Activated T-cell treated with anti-CD3 and anti-CD28 coated beads, Interleukin-2, amount 50 U/mL, for 24 hours (primary cell): ENCODE results near the gene ZBTB9.
"Not testable (repeated sequence)": the region's sequence is repeated elsewhere in the genome, so short reads cannot be mapped to it uniquely, and the experiment has no call there.

Experiments used
- DNase-seq: peaks from one replicate; pipeline ENCODE4 v3.0.0-alpha.2; 2020
- H3K27ac Mint-ChIP-seq: 2 replicates; pipeline ENCODE4 v1.8.0; 2020; ENCODE audit warnings: mild to moderate bottlenecking, mixed read lengths
- H3K27me3 Mint-ChIP-seq: 2 replicates; pipeline ENCODE4 v1.8.0; 2020; ENCODE audit warnings: mixed read lengths
- H3K36me3 Mint-ChIP-seq: 2 replicates; pipeline ENCODE4 v1.8.0; 2020; ENCODE audit warnings: low read depth, mixed read lengths
- H3K4me1 Mint-ChIP-seq: 2 replicates; pipeline ENCODE4 v1.8.0; 2020; ENCODE audit warnings: low read depth, mixed read lengths
- H3K4me3 Mint-ChIP-seq: 2 replicates; pipeline ENCODE4 v1.8.0; 2020; ENCODE audit warnings: mild to moderate bottlenecking, moderate library complexity, mixed read lengths
- H3K9me3 Mint-ChIP-seq: 2 replicates; pipeline ENCODE4 v1.8.0; 2020; ENCODE audit warnings: mixed read lengths

Gene ZBTB9

DNA sequence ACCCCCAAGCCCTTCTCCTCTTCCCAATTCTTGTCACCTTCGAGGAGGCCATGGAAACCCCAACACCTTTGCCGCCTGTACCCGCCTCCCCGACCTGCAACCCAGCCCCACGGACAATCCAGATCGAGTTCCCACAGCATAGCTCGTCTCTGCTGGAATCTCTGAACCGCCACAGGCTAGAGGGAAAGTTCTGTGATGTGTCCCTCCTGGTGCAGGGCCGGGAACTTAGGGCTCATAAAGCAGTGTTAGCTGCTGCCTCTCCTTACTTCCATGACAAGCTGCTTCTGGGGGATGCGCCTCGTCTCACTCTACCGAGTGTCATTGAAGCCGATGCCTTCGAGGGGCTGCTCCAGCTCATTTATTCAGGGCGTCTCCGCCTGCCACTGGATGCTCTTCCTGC lies 675 bp downstream of the ZBTB9 start:
- Mint-ChIP-seq H3K27me3 (no peaks in the 10 kb centered on the region), H3K4me1 (peaks cover 39% of the 10 kb centered on the region), H3K9me3 (no peaks in the 10 kb centered on the region), H3K4me3 (peak overlapping the region; percentile 92), H3K36me3 (peaks cover 48% of the 10 kb centered on the region), H3K27ac (peak overlapping the region; percentile 90)
- no peak for DNase-seq

DNA sequence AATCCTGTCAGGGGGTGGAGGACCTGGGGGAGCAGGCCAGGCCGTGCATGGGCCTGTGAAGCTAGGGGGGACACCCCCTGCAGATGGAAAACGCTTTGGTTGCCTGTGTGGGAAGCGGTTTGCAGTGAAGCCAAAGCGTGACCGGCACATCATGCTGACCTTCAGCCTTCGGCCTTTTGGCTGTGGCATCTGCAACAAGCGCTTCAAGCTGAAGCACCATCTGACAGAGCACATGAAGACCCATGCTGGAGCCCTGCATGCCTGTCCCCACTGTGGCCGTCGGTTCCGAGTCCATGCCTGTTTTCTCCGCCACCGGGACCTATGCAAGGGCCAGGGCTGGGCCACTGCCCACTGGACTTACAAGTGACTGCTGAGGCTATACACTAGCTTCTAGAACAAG lies 1.8 kb downstream of the ZBTB9 start:
- H3K27me3 Mint-ChIP-seq: no peaks in the 10 kb centered on the region
- H3K4me3 Mint-ChIP-seq: peak overlapping the region; percentile 92
- H3K36me3 Mint-ChIP-seq: peaks cover 48% of the 10 kb centered on the region
- H3K4me1 Mint-ChIP-seq: peaks cover 37% of the 10 kb centered on the region
- no peak overlapping the region for H3K27ac Mint-ChIP-seq
- no peaks in the 10 kb centered on the region for H3K9me3 Mint-ChIP-seq
- no peak for DNase-seq

DNA sequence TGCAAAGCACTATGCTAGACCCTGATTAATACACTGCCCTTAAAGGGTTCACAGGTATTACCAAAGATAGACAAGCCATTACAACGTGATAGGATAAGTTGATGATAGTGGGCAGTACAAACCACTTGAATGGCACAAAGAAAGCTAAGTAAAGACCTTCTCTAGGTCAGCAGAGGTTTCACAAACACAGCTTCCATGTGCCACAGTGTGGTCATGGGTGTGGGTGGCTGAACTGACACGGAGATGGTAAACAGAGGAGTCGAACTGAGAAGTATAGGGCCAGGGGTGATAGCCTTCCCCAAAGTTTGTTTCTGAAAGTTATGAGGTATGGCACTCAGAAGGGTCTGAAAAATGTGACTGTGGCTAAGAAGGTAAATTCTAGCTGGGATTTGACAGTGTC lies 4.3 kb downstream of the ZBTB9 start:
- peaks cover 27% of the 10 kb centered on the region for H3K4me1 Mint-ChIP-seq
- H3K27me3 Mint-ChIP-seq: no peaks in the 10 kb centered on the region
- no peak overlapping the region for H3K27ac Mint-ChIP-seq
- no peaks in the 10 kb centered on the region for H3K9me3 Mint-ChIP-seq
- H3K36me3 Mint-ChIP-seq: peaks cover 36% of the 10 kb centered on the region
- DNase-seq: no peak
- no peak overlapping the region for H3K4me3 Mint-ChIP-seq

DNA sequence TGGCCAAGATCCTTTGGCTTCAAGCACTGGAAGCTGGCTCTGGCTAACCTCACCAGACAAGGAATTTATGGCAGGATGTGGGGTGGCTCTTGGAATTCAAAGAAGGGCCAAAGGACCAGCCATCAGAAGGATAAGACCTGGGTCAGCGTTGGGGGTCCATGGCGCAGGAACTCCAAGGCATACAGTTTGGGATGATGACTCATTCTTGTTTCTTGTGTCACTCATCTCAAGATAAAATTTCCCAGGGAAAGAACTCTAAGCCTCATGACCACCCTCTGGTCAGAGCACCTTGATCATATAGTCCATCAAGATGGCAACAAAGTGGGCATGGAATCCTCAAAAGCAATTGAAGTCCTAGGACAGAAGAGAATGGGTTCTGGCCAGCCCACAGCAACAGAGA lies 4.8 kb downstream of the ZBTB9 start:
- no peak for DNase-seq
- Mint-ChIP-seq H3K27me3 (no peaks in the 10 kb centered on the region), H3K9me3 (no peaks in the 10 kb centered on the region), H3K4me1 (peaks cover 24% of the 10 kb centered on the region), H3K36me3 (peaks cover 32% of the 10 kb centered on the region), H3K4me3 (no peak overlapping the region), H3K27ac (no peak overlapping the region)

DNA sequence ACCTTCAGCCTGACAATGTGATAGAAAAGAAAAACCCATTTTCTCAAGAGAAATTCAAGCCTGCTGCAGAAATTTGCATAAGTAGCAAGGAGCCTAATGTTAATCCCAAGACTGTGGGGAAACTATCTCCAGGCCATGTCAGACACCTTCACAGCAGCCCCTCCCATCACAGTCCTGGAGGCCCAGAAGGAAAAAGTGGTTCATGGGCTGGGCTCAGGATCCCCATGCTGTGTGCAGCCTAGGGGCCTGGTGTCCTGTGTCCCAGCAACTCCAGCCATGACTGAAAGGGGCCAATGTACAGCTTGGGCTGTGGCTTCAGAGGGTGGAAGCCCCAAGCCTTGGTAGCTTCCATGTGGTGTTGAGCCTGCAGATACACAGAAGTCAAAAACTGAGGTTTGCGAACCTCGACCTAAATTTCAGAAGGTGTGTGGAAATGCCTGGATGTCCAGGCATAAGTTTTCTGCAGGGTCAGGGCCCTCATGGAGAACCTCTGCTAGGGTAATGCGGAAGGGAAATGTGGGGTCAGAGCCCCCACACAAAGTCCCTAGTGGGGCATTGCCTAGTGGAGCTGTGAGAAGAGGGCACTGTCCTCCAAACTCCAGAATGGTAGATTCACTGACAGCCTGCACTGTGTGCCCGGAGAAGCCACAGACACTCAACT lies 11.8 kb downstream of the ZBTB9 start:
- no peaks in the 10 kb centered on the region for H3K27me3 Mint-ChIP-seq
- H3K36me3 Mint-ChIP-seq: no peaks in the 10 kb centered on the region
- no peaks in the 10 kb centered on the region for H3K4me1 Mint-ChIP-seq
- H3K9me3 Mint-ChIP-seq: no peaks in the 10 kb centered on the region
- no peak overlapping the region for H3K4me3 Mint-ChIP-seq
- no peak for DNase-seq
- H3K27ac Mint-ChIP-seq: no peak overlapping the region

DNA sequence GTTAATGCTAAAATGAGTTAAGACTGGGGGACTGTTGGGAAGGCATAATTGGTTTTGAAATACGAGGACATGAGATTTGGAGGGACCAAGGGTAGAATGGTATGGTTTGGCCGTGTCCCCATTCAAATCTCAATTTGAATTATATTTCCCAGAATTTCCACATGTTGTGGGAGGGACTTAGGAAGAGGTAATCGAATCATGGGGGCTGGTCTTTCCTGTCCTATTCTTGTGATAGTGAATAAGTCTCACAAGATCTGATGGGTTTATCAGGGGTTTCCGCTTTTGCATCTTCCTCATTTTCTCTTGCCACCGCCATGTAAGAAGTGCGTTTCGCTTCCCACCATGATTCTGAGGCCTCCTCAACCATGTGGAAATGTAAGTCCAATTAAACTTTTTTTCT lies 12.7 kb downstream of the ZBTB9 start:
- no peaks in the 10 kb centered on the region for H3K36me3 Mint-ChIP-seq
- no peaks in the 10 kb centered on the region for H3K27me3 Mint-ChIP-seq
- DNase-seq: no peak
- no peaks in the 10 kb centered on the region for H3K4me1 Mint-ChIP-seq
- H3K27ac Mint-ChIP-seq: no peak overlapping the region
- no peak overlapping the region for H3K4me3 Mint-ChIP-seq
- H3K9me3 Mint-ChIP-seq: no peaks in the 10 kb centered on the region

DNA sequence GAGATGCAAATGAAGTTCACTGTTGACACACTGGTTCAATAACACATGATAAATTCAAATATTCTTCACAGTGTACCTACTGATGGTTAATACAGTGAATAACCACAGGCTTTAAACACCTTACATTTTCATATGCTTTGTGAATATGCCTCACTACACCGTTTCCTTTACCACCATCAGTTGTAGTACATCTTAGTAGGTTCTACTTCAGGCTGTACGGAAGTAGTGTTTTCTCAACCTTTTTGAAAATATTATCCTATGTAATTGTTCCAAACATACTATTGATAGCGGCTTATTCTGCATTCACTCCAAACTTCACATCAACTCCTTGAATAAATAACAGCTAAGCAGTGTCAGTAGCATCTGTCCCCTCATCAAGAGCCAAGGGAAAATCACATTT lies 15.3 kb downstream of the ZBTB9 start:
- Mint-ChIP-seq H3K36me3 (no peaks in the 10 kb centered on the region), H3K4me1 (no peaks in the 10 kb centered on the region), H3K27ac (no peak overlapping the region), H3K9me3 (no peaks in the 10 kb centered on the region), H3K4me3 (no peak overlapping the region), H3K27me3 (no peaks in the 10 kb centered on the region)
- DNase-seq: no peak

DNA sequence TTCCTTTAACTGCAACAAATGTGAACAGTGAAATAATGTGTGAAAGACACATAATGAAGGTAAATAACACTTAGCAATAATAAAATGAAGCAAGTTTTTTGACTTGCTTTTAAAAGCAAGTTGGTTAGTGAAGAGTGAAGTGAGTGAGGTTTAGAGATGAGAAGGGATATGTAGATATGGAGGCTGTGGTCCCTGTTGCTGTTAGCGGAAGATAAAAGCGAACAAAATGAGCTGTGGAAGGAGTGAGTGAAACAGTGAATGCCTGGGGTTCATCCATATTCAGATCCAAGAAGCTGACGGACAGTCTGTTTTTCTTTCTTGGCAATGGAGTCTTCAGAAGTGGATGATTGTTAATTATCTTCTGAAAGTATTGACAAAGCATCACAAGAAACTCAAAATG lies 23.5 kb downstream of the ZBTB9 start:
- Mint-ChIP-seq H3K4me3 (no peak overlapping the region), H3K27ac (no peak overlapping the region), H3K36me3 (no peaks in the 10 kb centered on the region)

DNA sequence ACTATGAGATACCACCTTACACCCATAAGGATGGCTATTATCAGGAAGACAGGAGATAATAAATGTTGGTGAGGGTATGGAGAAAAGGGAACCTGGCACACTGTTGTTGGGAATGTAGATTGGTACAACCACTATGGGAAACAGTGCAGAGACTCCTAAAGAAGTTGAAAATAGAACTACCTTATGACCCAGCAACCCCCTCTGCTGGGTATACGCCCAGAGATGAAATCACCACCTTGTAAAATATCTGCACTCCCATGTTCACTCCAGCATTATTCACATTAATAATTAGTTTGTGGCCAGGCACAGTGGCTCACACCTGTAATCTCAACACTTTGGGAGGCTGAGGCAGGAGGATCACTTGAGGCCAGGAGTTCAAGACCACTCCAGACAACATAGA lies 26.8 kb downstream of the ZBTB9 start:
- Mint-ChIP-seq H3K27me3 (no peaks in the 10 kb centered on the region), H3K36me3 (no peaks in the 10 kb centered on the region), H3K27ac (no peak overlapping the region), H3K4me1 (no peaks in the 10 kb centered on the region), H3K9me3 (no peaks in the 10 kb centered on the region), H3K4me3 (no peak overlapping the region)
- no peak for DNase-seq

More for the DNA sequence above, 23.5 kb downstream of the ZBTB9 start:
- H3K9me3 Mint-ChIP-seq: no peaks in the 10 kb centered on the region
- H3K27me3 Mint-ChIP-seq: no peaks in the 10 kb centered on the region
- no peaks in the 10 kb centered on the region for H3K4me1 Mint-ChIP-seq
- DNase-seq: no peak

DNA sequence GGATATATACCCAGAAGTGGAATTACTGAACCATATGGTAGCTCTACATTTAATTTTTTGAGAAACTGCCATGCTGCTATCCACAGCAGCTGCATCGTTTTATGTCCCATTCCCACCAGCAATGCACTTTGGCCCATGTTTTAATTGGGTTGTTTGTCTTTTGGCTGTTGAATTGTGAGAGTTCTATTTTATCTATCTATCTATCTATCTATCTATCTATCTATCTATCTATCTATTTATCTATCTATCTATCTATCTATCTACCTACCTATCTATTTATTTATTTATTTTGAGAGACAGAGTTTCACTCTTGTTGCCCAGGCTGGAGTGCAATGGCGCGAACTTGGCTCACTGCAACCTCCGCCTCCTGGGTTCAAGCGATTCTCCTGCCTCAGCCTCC lies 28.2 kb downstream of the ZBTB9 start:
- H3K27ac Mint-ChIP-seq, H3K4me3 Mint-ChIP-seq, H3K36me3 Mint-ChIP-seq, H3K9me3 Mint-ChIP-seq, H3K4me1 Mint-ChIP-seq, H3K27me3 Mint-ChIP-seq, DNase-seq: not testable (repeated sequence)

DNA sequence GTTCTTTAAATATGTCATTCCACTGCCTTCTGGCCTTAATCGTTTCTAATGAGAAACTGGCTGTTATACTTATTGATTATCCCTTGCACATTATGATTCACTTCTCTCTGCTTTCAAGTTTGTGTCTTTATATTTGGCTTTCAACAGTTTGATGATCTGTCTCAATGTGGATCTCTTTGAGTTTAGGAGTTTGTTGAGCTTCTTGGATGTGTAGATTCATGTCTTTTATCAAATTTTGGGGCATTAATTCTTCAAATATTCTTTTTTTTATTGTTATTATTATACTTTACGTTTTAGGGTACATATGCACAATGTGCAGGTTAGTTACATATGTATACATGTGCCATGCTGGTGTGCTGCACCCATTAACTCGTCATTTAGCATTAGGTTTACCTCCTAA lies 29.3 kb downstream of the ZBTB9 start:
- H3K4me1 Mint-ChIP-seq: no peaks in the 10 kb centered on the region
- no peaks in the 10 kb centered on the region for H3K9me3 Mint-ChIP-seq
- H3K27me3 Mint-ChIP-seq: peaks cover 4% of the 10 kb centered on the region
- no peak overlapping the region for H3K27ac Mint-ChIP-seq
- no peak for DNase-seq
- H3K36me3 Mint-ChIP-seq: no peaks in the 10 kb centered on the region
- H3K4me3 Mint-ChIP-seq: no peak overlapping the region

DNA sequence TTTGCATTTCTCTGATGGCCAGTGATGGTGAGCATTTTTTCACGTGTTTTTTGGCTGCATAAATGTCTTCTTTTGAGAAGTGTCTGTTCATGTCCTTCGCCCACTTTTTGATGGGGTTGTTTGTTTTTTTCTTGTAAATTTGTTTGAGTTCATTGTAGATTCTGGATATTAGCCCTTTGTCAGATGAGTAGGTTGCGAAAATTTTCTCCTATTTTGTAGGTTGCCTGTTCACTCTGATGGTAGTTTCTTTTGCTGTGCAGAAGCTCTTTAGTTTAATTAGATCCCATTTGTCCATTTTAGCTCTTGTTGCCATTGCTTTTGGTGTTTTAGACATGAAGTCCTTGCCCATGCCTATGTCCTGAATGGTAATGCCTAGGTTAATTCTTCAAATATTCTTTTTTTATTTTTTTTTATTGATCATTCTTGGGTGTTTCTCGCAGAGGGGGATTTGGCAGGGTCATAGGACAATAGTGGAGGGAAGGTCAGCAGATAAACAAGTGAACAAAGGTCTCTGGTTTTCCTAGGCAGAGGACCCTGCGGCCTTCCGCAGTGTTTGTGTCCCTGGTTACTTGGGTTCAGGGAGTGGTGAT lies 30.4 kb downstream of the ZBTB9 start:
- not testable (repeated sequence) for H3K9me3 Mint-ChIP-seq, H3K4me3 Mint-ChIP-seq, H3K4me1 Mint-ChIP-seq, H3K27ac Mint-ChIP-seq, DNase-seq, H3K36me3 Mint-ChIP-seq, H3K27me3 Mint-ChIP-seq

DNA sequence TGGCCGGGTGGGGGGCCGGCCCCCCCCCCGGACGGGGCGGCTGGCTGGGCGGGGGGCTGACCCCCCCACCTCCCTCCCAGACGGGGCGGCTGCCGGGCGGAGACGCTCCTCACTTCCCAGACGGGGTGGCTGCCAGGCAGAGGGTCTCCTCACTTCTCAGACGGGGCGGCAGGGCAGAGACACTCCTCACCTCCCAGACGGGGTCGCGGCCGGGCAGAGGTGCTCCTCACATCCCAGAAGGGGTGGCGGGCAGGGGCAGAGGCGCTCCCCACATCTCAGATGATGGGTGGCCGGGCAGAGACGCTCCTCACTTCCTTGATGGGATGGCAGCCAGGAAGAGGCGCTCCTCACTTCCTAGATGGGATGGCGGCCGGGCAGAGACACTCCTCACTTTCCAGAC lies 31.3 kb downstream of the ZBTB9 start:
- not testable (repeated sequence) for H3K27me3 Mint-ChIP-seq, H3K36me3 Mint-ChIP-seq, H3K4me1 Mint-ChIP-seq, H3K9me3 Mint-ChIP-seq, DNase-seq, H3K27ac Mint-ChIP-seq, H3K4me3 Mint-ChIP-seq

DNA sequence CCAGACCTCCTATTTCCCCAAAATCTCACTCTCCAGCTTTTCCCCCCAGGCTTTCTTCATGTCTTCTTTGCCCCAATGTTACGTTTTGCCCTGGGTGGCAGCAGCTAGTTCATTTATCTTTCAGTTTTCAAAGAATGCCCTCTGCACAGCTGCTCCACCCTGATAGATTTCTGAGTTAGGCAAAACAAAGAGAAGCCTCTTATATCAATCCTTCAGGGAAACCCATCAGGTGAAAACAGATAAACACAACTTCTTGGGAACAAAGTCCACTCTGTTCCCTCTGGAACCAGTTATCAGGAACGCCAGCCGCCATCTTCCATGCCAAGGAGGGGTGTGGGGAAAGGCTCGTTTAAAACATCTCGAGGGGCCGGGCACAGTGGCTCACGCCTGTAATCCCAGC lies 34.0 kb downstream of the ZBTB9 start:
- H3K27ac Mint-ChIP-seq: no peak overlapping the region
- H3K4me3 Mint-ChIP-seq: no peak overlapping the region
- H3K9me3 Mint-ChIP-seq: no peaks in the 10 kb centered on the region
- H3K27me3 Mint-ChIP-seq: peaks cover 6% of the 10 kb centered on the region
- no peaks in the 10 kb centered on the region for H3K4me1 Mint-ChIP-seq
- no peak for DNase-seq
- H3K36me3 Mint-ChIP-seq: no peaks in the 10 kb centered on the region

DNA sequence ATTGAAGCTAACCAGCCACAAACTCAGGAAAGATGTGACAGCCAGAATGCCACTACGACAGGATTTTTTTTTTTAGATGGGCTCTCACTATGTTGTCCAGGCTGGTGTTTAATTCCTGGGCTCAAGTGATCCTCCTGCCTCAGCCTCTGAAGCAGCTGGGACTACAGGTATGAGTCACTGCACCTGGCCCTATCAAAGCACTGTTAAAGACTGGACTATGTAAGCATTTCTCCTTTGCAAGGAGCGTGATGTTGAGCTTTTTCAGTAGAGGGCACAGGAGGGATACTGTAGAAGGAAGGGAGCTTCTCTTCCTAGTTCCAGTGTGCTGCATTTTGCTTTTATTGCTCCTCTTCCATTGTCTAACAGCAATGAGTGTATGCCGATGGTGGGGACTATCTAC lies 35.8 kb downstream of the ZBTB9 start:
- no peak overlapping the region for H3K27ac Mint-ChIP-seq

DNA sequence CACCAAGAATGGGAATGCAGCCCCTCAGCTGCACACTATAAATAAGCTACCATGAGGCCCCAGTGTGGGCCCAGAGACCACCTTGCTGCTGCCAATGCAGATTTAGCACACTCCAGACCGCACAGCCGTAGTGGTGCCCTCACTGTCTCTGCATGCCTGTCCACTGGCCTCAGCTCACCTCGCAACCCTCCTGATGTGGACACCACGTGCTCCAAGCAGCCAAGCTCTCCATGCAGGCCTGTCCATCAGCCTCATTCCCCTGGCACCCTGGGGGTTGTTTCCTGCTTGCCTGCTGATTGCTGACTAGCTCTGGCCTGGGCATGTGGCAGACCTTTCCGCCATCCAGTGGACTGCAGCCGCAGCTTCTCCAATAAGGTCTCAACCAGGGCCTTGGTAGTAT lies 36.2 kb downstream of the ZBTB9 start:
- Mint-ChIP-seq H3K36me3 (no peaks in the 10 kb centered on the region), H3K4me3 (no peak overlapping the region), H3K27me3 (peaks cover 6% of the 10 kb centered on the region), H3K9me3 (no peaks in the 10 kb centered on the region), H3K27ac (no peak overlapping the region), H3K4me1 (no peaks in the 10 kb centered on the region)
- no peak for DNase-seq

More for the DNA sequence above, 35.8 kb downstream of the ZBTB9 start:
- H3K36me3 Mint-ChIP-seq: no peaks in the 10 kb centered on the region
- no peak overlapping the region for H3K4me3 Mint-ChIP-seq
- H3K9me3 Mint-ChIP-seq: no peaks in the 10 kb centered on the region
- H3K27me3 Mint-ChIP-seq: peaks cover 6% of the 10 kb centered on the region
- no peak for DNase-seq
- no peaks in the 10 kb centered on the region for H3K4me1 Mint-ChIP-seq
